GM18526 (cell line): ENCODE results near the gene NAA20.

ENCODE experiments used
- POLR2A ChIP-seq: IDR thresholded peaks from 3 replicates; pipeline ENCODE4 v1.6.1; 2011; ENCODE audit not compliant: insufficient read length; ENCODE audit errors: extremely low read depth

NAA20 gene

DNA sequence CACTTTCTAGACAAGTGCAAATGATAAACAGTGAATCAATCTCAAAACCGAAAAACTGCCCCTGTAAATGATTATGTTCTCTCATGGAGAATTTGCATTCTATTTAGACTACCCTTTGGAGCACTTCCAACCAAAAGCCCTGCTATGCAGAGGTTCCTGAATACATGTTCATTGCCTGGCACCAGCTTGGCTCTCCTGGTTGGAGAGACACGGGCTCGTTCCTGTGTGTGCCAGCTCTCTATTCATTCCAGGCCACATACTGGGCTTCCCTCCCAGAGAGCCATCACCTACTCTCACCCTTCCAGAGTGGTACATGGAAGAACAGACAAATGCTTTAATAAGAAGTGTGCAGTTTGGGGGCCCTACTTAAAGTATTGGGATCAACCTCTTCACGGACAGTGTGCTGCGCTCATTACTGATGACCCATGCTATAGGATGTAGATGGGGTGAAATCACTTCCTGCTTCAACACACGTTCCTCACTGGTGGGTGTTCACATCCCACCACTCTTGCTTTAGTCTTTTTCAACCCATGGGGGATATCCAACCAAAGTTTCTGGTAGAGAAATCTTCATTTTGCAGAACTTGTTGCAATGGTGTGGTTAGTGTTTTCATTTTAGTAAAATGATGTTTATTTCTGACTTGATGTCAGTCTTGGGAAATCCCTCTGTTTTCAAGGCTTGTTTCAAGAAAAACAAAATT is 38.5 kb upstream of the NAA20 start:
- TF ChIP-seq POLR2A, result no peak

DNA sequence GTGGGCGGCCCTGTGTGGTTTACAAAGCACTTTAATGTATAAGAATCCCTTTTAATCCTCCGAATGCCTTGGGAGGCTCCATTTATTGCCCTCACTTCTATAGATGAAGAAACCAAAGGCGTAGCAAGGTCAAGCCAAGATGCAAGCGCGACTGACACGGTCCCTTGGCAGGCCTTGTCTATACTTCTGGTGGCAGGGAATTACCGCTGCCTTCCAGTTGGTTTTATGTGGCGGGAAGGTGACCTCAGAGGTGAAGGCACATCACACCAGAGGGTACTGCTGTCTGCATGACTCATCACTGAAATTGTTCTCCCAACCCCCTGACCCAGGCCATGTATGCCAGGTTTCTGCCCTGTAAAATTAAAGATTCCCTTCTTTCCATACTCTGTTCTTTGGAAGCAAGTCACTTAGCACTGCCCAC is 36.1 kb upstream of the NAA20 start:
- TF ChIP-seq POLR2A, result no peak

DNA sequence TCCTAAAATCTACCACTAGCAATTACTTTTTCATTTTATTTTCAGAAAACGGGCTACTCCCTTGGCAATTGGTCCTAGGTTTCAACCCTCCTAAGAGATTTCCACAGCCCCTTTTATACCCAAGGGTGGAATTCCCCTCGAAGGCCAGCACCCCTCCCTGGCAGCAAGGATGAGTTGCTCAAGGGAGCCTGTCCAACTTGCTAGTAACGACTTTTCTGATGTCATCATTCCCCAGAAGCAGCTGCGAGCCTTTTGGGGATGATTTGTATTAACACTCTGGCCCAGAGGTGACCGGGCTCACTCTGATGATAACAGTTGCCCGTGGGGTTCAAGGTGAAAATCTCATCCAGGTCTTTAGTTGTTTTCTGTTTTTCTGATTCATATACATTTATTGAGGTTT is 30.7 kb upstream of the NAA20 start:
- no peak for TF ChIP-seq POLR2A

DNA sequence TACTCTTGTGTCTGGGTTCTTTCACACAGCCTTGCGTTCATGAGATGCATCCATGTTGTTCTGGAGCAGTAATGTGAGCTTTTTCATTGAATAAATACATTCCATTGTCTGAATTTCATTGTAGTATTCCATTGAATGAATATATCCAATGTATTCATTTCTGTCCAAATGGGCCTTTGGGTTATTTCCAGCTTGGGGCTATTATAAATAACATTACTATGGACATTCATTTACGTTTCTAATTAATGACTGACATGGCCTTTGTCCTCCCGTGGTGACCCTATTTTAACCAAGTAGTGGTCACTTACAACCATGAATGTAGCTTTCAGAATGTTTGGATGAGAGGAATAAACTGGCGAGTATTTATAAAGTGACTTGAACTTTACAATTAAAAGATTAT is 30.1 kb upstream of the NAA20 start:
- no peak for TF ChIP-seq POLR2A

DNA sequence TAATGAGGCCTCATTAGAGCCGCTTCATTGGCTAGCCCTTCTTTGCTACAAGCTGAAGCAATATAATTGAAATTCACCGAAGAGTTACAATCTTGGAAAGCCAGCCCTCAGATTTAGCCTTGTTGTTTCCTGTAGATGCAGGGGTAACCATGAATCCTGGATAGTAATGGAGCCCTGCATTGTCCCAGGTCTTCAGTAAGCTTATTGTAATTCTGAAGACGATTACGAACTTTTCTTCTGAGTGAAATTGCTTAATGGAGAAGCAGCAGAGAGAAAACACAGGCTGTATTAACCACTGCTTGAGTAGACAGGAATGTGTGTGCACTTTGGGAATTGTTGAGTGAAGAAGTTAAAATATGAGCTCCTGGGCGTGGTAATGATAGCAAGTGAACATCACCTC is 26.3 kb upstream of the NAA20 start:
- TF ChIP-seq POLR2A, result no peak

DNA sequence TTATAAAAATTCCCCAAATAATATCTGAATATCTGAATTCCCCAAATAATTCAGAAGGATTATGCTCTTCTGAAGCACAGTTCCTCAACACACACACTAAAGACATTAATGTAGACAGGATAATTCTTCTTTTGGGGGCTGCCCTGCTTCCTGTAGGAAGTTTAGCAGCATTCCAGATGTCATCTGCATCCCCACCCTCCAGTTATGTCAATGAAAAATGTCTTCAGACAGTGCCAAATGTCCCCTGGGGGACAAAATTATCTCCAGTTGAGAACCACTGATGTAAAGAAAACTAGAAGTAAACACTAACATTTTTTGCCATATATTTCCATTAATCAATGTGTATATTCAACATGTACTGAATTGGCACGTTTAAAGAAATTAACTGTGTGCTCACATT is 25.9 kb upstream of the NAA20 start:
- no peak for TF ChIP-seq POLR2A

DNA sequence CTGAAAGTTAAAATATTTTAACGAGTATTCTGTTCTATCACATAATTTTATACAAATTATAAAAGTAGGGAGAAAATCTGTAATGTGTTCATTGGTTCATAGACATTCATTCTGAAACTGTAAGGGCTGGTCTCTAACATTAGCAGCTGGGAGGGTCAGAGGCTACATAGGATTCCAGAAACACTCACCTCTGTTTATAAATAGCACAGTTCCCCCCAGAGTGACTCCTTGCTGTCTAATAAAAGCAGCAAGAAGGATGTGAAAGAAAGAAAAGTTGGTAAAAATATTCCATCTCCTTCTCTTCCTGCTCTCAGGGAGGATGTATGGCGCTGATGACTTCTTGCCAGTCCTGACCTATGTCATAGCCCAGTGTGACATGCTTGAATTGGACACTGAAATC is 25.3 kb upstream of the NAA20 start:
- no peak for TF ChIP-seq POLR2A

DNA sequence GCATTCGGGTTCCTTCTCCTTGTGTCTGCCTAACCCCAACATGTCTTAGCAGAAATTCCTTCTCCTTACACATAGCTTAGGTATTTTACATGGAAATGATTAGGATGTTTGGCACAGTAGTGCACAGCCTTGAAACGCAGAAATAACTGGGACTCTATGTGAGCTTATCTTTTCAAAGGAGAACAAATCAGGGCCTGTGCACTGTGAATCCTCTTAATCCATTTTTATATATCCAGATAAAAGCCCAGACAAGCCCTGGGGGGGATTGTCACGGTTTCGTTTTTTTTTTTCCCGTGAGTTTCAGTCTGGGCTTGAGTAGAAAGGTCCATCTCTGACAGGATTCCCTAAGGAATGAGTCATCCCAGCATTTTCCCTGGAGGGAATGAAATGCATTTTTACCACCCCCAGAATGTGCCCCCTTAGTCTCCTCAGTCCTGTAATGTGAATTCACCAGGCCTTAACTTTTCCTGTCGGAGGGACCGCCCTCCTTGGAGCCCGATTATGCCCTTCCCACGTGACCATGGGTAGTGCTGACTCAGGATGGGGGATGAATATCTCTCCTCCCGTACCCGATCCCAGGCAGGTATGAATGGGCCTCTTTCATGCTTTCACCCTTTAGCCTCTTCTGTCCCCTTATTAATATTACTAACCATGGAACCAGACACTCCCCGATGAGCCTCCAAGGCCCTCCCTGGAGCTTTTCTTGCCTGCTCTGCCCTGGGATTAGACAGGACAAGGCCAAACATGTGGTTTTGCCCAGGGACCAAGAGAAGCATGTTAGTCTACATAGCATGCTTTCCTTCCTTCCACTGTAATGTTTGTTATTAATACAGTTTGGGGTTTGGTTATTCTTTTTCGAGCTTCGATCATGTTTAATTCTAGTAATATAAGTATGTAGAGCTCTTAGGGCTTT is 23.9 kb upstream of the NAA20 start:
- no peak for TF ChIP-seq POLR2A

DNA sequence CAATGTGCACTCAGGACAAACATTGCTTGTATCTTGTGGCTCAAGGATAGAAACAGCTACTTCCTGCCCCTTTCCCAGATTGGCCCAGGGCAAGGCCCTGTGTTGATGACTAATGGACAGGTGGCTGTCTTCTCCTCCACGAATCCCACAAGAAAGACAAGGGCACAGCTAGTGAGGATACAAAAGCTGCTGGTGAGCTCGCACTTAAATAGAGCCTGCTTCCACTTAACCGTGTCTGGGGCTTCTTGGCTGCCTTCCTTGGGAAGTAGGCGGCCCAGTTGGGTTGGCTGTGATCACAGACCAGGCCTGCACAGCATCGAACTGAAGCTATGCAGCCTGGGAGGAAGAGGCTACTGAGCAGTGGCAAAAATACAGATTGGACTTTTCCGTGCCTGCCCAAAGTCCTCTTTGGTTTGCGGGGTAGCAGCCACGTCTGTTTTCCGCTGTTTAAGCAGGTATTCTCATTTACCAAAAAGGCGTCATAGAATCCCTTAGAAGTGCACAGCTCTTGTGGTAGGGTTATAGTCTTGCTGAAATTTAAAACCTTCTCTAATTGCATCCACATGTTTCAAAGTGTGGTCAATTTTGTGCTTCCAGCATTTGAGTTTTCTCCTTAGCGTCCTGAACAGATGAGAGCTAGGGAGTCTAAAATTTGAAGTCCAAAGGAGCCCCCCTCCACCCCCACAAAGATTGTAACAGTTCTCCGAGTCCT is 23.0 kb upstream of the NAA20 start:
- no peak for TF ChIP-seq POLR2A

DNA sequence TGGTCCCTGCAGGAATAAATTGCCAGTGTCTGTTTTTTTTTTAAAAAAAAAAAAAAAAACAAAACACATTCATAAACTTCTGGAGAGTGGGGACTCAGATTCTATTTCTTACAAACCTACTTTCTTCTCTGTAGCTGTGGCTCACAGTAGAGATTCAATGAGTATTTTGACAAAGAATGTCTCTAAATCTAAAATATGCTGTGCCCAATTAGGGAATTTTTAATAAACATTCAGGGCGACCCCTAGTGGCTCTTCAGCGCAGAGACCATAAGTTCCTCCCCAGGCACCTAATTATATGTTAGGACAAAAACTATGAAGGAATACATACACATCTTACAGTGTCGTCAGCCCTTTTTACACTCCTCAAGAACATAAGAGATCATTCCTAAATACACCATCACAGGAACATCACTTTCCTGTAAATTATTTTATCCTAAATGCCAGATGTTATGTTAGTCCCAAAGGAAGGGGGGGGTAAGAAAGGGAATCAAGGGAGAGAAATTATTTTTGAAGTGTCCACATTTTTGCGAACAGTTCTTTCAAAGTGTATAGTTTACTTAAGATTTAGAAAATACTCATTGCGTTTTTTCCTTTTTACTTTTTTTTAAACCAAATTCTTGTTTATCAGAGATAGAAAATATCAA is 21.8 kb upstream of the NAA20 start:
- TF ChIP-seq POLR2A, result no peak

DNA sequence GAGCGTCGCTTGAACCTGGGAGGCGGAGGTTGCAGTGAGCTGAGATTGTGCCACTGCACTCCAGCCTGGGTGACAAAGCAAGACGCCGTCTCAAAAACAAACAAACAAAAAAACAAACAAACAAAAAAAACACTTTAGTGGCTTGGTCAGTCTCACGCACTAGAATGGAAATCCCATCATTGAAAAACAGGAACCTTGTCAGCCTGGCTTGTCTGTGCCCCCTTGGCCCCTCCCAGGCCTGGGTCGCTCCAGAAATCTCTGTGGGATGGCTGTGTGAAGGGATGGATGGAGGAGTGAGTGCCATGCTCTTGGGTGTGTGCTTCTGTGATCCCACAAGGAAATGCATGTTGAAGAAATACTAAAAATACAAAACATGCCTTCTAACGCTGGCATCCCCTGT is 20.9 kb upstream of the NAA20 start:
- no peak for TF ChIP-seq POLR2A

DNA sequence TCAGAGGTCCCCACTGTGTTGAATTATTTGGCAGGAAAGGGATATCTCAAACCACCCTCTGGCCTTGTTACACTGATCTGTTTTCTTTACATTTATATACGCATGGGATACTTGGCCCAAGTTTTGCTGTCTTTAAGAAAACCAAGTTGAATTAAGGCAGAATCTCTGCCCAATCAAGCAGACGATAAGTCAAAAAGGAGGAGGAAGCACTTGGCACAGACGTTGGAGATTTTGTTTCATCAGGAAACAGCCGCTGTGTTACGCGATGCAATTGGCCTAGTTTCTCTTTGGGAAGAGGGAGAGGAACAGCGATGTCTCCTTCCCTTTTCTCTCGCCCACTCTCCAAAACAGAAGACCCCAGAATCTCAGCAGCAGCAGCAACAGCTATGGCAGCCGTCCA is 20.2 kb upstream of the NAA20 start:
- TF ChIP-seq POLR2A, result no peak

DNA sequence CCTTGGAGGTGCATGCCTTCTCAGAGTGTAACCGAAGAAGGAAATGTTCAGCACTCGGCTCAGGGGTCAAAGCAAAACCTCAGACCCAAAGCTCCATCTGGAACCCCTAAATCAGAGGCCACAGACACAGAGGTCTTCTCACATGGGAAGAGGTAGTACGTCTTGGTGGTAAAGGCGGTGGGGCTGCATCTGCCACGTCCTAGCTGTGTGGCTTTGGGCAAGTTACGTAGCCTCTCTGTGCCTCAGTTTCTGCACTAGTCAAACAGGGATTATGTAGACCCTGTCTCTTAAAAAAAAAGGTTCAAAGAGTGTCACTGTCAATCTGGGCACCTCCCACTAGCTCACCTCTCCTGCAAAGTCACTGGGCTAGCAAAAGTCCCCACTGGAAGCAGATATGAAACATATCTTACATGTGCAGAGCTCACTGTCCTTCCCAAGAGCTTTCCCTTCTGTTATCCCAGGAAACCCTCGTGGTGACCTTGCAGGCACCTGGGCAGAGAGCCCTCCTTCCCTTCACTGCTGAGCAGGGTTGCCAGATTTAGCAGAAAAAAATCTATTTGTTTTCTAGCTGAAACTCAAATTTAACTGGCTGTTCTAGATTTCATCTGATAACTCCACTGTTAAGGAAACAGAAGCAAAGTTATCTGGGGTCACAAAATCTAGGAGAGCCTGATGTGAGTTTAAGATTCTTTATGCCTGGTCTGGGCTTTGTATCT is 18.0 kb upstream of the NAA20 start:
- TF ChIP-seq POLR2A, result no peak

DNA sequence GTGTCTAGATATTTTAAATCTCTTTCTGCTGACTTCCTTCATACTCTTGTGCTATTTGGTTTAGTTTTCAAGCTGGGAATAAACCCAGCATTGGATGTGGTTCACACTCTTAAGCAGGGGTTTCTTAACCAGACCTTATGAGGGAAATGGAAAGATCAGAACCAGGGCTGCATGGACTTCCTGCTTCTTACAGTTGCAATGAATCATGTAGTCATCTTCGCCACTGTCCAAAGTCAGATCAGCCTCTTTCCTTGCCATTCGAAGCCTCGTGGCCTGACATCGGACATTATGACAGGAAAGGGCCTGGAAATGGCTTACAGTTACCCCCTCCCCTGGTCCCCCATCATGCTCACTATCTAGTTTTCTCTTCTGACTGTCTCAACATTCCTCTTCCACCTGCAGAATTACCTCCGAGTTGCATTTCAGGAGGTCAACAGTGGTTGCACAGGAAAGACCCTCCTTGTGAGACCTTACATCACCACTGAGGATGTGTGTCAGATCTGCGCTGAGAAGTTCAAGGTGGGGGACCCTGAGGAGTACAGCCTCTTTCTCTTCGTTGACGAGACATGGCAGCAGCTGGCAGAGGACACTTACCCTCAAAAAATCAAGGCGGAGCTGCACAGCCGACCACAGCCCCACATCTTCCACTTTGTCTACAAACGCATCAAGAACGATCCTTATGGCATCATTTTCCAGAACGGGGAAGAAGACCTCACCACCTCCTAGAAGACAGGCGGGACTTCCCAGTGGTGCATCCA is 16.8 kb upstream of the NAA20 start:
- no peak for TF ChIP-seq POLR2A
